GM21515 (cell line): ENCODE results near the gene PLCB2.

Source experiments
- ATAC-seq: cut with Tn5 transposase; IDR thresholded peaks from one replicate; pipeline ENCODE4 v1.9.1; 2021; ENCODE audit not compliant: unreplicated experiment

Gene PLCB2

DNA sequence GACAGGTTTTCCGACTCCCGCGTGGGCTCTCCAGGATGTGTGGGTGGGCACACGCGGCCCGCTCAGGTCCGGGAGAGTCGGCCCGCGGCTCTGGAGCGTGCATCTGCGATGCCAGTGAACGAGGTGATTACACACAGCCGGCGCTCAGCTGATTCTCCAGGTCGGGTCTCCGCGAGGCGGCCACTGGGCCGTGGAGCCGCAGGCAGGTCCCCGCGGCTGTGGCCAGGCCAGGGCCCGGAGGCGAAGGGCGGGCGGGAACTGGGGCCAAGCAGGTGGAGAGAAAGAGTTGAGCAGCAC lies 55.6 kb downstream of the PLCB2 start:
- ATAC-seq: no peak

DNA sequence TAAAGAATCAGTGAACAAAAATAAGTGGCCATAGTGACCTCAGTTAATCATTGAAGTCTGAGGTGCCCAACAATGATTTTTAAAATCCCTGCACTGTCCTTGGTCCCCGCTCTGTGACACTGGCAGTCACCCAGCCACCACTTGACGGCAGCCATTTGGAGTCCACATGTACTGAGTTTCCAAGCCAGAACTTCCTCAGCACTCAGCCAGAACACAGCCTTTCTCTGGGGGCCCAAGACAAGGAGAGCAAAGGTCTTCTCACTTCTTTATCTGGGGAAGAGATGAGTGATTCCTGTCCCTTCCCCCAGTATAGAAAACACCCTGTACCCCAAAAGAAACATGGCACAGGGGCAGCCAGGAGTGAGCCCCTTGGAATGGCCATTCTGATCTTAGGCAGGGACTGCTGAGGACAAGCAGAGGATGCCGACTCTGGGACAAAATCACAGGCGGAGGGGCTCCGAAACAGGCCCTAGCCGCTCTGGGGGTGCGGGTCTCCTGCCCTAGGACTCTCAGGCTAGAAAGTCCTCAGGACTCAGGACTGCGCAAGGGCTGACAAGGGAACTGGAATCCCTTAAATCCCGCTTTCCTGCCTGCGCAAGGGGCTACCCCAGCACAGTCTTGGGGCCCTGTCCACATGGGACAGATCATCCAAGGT lies 56.1 kb downstream of the PLCB2 start:
- no peak for ATAC-seq

DNA sequence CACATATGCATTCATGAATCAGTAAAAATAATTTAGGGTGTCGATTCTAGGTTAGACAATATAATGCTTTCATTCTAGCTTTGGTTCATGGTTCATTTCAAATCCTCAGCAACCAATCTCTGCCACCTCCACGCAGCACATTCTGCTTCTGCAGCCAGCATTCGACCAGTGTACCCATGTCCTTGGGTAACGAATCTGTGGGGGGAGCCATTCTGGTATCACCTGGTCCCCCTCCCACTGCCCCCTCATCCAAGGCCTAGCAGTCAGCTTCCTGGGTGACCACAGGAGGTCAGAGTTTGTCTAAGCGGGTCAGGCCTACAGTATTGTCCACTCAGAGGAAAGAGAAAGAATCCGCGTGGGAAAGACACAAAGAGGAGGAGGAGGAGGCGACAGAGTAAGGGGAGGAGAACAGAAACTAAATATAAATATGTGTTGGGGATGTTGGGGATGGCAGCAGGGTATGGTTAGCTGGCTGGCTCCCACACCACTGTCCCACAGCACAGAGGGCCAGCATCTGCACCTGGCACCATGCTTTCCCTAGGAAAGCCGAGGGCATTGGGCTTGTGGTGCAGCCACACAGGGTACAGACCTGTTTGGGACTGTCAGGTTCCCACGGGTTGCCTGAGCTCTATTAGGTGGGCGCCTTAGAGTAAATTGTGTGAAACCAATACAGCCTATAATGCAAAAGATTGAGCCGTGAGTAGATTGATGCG lies 56.8 kb downstream of the PLCB2 start:
- no peak for ATAC-seq

DNA sequence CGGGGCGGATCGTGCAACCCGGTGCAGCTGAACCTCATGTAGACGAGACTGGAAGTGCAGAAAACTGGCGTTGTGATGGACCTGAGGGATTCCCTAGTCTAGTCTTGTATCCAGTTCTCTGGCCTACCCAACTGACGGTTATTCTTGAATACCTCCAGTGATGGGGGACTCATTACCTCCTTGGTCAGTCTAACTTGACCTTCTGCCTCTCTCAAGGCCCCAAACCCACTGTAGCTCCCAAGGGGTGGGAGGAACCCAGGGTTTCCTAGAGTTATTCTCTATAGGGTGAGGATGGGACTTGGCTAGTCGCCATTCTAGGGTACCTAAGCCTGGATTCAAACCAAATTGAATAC lies 57.5 kb downstream of the PLCB2 start:
- ATAC-seq: no peak

DNA sequence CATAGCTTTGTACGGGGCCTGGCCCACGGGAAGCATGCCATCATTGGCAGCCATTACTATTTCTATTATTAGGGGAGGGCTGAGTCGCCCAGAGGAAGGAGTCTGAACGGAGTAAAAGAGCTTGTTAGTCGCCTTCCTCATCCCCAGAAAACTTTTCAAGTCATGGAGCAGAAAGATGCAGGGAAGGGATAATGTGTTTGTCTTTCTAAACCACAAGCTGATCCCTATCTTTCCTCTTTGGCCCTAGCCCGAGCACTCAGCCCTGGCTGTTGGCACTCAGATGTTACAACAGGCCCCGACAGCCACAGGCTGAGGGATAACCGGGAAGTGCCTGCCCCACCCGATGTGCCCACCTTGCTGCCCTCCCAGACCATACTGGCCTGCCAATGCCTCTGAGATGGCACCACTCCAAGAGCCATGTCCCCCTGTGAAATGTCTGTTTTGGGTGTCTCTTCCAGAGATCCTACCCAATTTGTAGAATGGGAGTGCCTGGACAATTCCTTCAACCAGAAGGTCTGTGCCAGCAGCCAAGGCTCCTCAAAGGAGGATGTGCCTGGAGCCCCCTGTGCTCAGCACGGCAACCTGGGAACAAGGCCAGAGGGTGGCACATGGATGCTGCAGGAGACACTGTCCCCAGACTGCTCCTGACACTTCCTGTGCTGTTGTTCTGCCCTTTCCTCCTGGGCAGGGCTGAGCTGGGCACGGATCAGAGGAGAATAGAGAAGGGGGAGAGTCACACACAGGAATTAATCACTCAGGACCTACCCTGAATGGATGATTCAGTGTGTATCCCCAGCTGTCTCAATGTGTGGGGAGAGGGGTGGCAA lies 58.0 kb downstream of the PLCB2 start:
- ATAC-seq: no peak

DNA sequence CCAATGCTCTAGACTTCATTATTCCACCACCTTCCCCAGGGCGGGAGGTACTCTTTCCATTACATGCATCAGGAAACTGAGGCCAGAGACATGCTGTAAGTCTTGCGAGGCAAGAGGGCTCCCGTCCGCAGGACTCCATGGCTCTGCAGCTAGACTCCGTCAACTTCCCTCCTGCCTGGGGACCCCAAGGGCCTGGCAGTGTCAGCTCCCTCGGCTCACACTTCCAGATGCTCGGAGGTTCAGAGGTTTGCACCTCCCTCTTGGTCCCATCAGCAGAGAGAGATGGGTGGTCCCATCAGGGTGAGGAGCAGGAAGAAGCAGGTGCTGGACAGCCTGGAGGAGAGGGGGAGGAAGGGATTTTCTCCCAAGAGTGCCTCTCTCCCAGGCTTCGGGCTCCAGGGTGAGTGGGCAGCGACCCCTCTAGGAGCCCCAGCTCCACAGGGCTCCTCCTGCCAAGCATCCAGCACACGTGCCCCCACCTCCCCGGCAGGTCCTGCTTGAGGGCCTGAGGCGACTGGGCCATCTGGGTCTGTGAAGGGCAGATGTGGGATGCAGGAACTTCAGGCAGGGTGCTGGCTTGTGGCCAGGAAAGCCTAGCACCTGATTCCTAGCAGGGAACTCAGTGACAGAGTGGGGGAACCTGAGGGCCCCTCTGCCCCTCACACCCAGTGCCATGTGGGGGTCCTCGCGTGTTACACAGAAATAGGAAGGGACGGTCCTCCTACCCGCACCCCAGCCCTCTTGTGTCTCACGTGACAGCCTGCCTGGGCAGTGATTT lies 59.5 kb downstream of the PLCB2 start:
- ATAC-seq: no peak

DNA sequence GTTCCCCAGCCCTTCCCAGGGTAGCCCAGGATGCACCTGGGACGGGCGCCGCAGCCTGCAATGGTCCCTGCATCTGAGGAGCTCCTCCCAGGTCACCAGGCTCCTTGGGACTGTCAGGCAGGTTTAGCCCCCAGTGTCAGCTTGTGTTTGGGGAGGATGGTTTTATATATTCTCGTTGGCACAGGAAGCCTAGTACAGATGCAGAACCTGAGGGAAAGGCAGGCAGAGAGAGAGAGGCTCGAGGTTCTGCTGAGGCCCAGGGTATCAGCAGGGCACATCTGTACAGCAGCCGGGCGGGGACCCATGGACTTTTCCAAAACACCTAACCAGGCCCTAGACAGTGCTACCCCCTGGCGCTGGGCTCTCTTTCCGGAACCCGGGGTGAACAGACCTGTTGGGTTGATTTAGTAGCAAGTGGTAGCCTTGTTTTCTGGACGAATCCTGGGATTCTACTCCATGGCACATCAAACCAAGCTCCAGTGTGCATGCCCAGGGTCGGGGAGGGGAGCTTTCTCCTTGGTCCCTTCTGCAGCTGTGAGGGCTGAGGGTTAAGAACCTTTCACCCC lies 60.2 kb downstream of the PLCB2 start:
- ATAC-seq: no peak

DNA sequence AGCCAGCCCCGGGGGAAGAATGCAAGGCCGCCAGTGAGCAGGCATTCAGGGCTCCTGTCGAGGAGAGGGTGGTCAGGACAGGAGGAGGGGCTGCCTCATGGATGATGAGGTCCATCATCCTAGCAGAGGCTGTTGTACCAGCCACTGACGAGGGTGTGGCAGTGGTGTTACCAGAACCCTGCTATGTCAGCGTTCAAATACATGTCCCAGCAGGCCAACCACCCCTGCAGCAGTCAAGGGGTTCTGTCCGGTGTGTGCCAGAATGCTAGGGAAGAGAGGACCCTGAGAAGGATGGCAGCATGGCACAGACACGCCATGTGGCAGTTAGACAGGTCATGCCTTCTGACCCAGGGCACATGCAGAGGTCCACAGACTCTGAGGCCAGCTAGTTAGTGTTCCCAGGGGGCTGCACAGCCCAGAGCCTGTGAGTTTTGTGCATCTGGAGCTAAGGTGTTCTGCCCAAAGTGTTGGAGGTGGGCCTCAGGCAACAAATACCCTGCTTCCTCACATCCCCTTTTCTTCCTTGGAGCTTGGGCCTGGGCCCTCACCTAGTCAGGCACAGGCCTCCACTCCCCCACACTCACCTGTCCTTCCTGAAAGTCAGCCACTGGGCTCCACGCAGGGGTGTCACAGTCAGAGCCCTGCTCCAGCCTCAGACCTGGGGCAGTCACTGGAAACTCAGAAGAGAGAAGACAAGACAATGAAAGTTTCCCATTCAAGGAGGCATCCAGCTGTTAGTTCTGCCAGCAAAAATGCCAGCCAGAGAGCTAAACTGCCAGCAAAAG lies 61.0 kb downstream of the PLCB2 start:
- ATAC-seq: no peak

DNA sequence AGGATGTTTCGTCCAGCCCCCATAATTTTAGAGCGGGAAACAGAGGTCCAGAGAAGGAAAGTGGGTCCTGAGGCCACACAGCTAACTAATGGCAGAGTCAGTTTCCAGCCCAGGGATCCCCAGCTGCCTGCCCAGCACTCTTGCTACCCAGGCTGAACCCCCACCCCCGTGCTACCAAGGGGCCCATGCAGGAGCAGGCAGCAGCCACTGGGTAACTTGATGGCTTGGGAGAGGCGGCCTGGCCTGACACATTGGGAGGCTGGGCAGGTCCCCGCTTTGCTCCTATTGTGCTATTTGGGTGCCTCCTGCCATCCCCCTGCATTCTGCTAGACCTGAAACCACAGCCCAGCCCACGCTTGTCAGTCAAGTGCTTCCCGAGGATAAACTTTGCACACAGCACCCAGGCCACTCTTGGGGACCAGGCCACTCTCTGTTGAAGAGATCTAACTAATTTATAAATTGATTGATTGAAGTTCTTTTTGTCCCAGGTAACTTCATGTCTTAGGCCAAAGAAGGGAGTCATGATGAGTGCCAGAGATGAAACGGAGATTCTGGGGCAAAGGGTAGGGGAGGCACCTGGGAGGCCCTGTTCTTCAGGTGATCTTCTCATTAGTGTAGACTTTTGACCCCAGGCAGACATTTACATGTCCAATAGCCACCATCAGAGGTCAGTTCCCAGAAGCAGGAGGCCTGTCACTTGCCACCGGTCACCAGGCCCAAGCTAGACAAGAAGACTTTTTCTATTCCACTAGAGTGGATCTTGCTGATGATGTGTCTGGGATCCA lies 61.9 kb downstream of the PLCB2 start:
- no peak for ATAC-seq

DNA sequence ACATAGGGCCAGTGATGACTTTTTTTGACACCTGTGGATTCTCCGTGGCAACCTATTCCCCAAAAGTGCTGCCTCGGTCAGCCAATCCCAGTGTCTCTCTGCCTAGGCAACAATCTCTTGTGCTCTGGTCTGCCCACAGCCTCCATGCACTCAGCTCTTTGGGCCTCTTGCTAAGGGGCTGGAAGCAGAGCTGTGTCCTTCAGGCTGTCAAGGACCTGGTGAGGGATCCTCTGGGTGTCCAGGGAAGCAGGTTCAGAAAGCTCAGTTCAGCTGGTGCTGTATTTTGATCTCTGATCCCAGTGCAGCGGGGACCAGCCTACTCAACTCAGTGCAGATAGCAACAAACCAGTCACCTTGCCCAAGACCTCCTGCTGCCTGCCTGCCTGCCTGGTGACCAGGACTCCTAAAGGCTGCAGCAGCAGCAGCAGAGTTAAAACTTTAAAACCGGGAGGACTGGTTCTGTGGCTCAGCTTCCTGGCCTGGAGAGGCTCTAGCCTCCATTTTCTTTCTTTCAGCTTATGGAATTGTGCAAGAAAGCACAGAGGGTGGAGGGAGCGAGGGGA lies 62.7 kb downstream of the PLCB2 start:
- no peak for ATAC-seq

DNA sequence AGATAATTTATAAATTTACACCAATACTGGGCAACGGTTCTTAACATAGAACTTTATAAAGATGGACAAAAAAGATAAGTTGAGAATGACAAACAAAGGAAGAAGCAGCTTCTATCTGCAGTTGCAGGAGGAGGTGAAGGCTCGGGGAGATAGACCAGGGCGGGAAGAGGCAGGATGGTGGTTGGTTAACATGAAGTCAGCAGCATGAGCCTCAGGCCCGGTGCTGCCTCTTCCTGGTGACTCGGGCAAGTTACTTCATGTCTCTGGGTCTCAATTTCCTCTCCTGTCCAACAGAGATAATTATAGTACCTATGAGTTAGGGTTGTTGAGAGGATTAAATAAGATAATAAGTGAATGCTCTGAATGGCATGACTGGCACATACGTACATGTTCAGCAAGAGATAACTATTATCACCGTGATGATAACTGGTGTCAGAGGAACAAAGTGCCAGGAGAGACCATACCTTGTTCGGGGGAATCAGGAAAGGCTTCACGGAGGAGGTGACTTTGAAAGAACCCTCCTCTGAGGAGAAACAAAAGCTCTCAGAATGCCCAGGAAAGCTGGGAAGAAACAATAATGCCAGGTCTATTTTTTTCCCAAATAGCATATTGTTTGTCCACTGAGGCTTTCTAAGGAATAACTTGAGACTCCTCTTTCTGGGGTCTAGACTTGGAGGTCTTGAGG lies 64.5 kb downstream of the PLCB2 start:
- ATAC-seq: no peak

DNA sequence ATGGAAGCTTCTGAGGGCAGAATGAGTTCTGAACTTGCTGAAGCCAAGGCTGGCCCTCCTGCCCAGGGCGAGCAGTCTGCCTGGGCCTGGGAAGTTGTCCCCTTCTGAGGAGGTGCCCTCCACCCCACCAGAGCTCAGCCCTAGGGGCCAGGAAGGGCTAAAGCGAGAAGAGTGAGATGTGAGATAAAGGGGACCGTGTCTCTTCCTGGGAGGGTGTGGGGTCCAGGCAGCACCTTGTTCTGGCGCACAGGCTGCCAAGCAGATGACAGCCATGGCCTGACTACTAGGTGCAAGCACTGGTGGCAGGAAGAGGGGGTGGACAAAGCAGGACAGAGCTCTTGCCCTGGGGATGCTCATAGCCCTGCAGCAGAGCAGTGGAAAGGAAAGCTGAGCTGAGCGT lies 65.1 kb downstream of the PLCB2 start:
- no peak for ATAC-seq

DNA sequence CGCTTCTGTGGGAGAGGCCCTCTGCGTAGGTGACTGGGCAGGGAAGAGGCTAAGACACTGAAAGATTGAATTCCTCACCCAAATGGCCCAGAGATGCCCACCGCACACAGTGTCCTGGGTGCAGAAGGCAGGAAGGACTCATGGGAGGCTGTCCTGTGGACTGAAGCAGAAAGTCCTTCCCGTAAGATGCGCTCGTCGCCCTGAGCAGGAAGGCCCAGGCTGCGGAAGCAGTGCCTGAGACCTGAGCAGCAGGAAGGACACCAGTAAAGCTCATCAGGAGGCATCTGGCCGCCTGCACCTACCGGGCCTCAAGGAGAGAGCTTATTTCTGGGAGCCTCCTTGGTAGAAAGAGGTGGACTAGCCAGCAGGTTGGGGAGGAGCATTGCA lies 65.5 kb downstream of the PLCB2 start:
- ATAC-seq: no peak

DNA sequence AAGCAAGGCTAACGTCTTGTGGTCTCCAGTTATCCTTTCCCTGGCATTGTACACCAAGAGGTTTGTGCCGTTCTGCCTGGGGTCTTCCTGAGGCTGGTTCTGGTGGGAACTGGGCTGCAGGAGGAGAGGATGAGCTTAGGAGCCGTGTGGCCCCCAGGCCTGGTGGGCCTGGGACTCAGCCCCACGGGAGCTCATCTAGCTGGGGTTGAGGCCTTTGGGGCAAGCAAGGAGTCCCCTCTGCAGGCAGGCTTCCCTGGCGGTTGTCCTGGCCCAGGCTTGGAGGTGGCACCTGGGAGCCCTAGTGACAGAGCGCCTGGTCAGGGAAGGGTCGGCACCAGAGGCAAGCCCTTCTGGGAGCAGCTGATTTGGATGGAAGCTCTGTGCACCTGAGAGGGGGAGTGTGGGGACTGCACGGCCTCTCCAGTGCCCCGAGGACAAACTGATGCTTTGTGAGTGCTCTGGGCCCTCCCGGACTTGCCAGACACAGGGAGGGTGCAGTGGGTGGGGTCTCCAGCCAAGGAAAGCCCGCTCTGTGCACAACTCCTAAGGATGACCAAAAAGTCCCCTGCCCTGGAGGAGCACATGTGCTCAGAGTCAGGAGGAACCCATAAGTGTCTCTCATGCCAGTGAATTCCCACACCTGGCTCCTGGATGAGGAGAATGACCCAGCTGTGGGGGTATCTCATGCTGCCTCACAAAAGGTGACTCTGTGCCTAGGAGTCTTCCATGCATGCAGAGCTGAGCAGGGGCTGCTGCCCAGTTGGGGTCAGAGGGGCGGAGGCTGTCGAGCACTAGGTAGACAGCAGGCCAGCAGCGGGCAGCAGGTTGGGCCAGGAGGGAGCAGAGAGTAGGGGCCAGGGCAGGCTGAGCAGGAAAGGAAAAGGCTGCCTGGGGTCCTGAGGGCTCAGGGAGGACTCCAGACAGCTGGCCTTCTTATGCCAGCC lies 66.2 kb downstream of the PLCB2 start:
- no peak for ATAC-seq

DNA sequence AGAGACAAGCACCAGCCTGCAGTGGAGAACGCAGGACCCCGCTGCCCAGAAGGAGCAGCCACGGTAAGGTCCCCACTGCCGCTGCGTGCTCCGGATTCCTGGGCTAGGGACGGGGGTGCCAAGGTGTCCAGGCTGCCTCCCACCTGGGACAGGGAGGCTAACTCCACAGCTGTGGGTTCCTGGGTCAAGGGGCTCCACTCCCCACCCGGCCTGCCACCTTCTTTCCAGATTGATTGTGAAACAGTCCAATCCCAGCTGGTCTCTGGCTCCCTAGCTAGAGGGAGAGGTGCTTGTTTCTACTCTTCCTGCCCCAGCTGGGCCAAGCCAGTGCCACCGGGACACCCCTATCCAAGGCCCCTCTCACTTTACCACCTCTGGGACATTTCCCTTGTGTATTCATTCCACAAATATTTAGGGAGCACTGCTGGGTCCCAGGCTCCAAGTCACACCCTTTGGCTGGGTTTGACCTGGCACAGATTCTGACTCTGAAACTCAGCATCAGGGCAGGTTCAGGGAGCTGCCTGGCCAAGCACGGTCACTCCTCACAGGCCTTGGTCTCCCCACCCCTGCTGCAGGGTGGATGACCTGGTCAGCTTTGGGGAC lies 67.0 kb downstream of the PLCB2 start:
- no peak for ATAC-seq

DNA sequence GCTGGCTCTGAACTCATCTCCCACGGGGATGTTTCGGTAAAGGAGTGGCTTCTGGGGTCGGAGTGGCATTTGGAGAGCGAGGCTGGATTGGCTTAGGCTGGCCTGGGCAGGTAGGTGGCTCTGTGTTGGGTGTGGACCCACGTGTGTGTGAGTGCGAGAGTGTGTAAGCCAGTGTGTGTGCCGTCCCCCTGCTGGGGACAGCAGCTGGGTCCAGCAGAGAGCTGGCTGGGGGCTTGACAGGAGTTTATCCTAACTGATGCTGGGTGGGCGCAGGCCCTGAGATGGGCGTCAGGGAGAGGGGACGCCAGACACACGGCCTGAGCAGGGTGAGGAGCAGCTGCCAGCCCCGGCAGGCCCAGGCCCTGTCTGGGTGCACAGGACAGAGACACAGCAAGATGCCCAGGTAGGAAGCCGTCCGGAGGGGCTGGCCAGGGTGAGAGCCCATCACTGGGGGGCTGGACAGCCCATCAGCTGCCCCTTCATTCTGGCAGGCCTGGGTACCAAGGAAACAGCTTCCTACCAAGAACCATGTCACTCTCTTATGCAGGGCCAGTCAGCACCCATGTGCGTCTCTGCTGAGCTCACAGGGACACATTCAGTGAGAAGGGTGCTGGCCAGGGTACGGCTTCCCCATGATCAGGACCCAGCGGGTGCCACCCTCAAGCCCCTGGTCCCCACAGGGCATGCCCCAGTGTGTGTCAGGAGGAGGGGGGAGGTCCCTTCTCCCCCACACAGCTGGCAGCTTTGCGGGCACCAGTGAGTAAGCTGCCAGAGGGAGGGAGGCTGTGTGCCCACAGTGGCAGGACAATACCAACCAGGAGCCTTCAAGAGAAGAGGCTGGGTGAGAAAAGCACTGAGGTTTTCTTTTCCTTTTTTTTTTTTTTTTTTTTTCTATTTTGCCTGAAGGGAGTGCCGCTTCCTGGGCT lies 67.8 kb downstream of the PLCB2 start:
- no peak for ATAC-seq

DNA sequence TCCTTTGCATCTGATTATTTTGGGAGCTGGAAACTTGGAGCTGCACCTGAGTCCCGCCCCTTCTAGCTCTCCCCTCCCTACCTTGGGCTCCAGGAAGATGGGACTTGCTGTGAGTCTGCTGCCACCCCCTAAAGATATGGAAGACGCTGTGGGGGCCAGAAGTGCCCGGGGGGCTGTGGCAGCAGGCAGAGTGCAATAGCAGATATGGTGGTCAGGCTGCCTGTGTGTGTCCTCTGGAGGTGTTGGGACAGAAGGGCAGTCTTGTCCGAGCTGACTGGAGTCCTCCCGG lies 68.4 kb downstream of the PLCB2 start:
- no peak for ATAC-seq
